HG03558 (cell line): ENCODE data around the gene ARHGAP10.

Experiments
- ATAC-seq: cut with Tn5 transposase; IDR thresholded peaks from one replicate; pipeline ENCODE4 v1.9.1; 2021; ENCODE audit warnings: moderate number of reproducible peaks; ENCODE audit not compliant: unreplicated experiment; ENCODE audit errors: extremely low read depth

ARHGAP10 gene

DNA sequence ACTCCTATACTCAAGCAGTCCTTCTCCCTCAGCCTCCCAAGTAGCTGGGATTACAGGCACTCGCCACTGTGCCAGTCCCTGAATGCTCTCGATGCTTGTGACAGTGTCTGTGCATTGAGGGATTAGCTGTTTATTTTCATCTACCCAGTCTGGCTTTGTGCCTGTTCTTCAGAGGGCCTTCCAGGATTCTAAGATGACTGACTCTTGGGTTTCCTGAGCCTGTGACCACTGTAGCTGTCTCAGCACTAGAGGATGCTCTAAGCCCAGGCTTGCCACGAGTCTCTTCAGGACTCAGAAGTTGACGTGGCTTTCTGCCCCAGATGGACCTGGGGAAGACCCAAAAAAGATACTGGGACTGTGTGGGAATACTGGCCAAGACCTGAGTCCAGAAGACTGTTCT is 201.4 kb downstream of the ARHGAP10 start:
- ATAC-seq: no peak

DNA sequence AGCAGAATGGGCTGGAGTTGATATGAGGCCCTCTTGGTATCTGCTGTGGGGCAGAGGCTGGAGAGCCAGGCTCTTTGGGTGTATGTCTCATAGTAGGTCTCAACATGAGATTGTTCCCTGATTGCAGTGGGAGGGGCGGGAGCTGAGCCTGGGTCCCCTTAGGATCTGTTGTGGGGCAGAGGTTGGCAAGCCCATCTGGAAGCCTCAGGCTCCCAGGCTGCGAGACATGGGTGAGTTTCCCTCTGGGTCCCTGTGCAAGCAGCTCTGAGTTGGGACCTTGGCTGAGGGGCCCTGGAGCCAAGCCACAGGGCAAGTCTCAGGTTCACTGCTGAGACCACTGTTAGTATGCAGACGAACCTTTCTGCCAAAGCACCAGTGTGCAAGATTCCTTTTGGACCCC is 201.9 kb downstream of the ARHGAP10 start:
- no peak for ATAC-seq

DNA sequence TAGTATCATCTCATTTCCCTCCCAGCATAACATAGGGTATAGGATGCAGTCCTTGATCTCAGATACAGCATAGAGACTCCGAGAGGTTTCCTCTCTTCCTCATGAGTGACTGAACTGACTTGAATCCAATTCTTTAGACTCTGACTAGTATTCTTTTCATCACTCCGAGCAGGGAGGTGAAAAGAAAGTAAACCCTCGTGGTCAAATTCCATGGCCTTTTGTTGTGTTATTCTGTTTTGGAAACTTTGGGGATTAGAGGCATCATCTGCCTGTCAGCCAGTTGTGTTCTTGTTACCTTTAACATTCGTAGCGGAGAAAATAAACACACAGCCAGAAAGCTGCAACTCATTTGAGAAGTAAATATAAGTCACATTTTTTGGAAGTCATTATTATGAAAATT is 206.6 kb downstream of the ARHGAP10 start:
- no peak for ATAC-seq

DNA sequence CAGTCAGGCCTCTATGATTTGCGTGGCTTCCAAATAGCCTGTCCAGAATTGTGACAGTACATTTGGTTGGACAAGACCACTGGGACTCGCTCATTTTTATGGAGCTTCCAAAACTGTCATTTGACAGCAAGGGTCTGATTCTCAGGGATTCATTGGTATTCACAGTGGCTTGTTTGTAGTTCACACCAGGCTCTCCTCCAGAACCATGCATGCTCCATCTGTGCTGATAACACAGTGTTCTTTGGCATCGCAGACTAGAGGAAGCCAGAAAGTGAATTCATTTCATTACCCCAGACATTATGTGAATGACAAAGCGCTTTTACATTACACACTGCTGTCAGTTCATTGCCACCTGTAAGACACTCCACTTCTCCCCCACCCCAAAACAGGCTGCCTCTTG is 208.3 kb downstream of the ARHGAP10 start:
- no peak for ATAC-seq

DNA sequence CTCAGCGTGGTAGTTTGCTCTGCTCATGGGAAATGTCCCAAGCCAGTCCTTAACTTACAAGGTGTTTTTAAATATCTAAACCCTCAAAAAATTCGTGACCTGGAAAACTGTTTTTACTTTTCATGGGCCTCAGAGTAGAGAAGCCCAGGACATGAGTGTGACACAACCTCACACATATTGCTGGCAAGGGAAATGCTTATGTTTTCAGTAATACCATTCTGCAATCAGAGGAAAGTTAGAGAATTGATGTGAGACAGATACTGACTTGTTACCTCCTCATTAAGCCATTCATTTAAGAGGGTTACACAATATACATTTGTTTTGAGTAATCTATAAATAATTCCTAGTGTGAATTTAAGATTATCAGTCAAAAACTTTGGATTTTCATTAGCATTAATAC is 209.5 kb downstream of the ARHGAP10 start:
- ATAC-seq: no peak

DNA sequence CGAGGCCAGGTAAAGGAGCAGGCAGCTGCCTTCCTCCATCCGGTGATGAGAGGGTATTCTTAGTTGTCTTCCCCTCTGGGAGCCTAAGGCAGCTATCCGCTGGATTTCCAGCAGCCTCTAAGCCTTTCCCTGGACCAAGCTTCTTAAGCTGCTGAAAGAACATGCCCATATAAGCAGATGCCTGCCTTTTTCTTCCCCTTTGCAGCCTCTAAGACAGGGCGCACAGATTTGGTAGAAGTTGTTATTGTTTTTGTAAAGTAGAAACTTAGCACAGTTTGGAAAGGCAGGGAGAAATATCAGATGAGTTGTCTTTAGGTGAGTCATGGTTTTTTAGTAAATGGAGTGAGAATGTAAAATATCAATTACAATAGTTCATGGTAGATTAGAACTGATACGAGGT is 210.8 kb downstream of the ARHGAP10 start:
- ATAC-seq: peak; percentile 22

DNA sequence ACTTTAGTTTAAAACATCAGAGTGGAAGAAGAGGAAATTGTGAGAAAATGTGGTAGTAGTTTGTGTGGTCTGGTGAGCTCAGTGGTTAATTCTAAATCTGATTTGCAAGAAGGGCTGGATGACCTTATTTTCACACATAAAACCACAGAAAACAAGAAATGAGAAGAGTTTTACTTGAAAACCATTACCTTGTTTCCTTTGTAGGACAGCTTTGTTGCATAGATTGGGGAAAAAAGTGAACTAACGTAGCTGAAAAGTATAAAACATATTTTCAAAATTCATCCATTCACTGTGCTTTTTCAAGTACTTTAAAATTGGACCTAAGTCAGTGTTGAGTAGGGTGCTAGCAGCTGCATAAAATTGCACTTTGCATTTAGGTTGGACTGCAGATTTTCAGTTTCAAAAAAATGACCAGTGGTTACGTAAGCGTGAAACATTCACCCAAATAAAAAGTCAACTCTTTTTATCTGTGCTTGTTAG is 211.3 kb downstream of the ARHGAP10 start:
- ATAC-seq: peak; percentile 87

DNA sequence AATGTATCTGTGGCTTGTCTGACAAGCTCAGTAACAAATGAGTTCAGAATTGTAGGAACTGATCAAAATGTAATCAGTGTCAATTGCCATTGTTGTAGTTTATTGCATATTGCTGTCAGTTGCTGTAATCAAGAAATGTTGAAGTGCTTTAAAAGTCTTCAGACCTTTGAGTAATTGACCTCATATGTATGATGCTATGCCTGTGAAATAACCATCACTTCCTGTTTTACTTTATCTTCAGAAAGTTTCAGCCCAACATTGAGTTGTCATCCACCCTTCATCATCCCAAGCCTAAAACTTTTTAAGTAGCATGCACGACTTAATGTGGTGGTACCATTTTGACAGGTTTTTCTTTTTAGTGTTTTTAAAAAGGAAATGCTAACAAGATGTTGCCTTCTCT is 212.4 kb downstream of the ARHGAP10 start:
- no peak for ATAC-seq

DNA sequence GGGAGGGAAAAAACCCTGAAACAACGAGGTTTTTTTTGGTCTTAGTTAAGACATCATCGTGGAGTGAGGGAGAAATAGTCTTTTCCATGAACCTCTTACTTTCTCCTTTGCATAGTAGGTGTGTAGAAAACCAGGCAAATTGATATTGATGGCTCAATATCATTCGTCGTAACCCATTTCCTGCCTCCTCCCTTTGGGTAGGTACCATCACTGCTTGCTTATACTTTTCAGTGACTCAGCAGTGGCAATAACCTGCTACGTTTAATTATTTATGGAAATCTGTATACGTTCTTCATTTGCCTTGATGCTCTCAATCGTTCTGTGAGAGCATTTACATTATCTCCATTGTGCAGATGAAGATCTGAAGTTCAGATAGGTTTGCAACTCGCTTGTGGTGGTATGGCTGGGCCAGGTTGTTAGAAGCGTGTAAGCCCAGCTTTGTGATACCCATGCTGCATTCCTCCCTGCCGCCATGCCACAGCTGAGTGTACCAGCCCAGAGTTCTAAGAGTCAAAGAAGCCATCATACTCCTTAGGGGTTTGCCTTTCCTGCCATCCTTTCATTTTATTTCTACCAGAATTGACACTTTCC is 212.9 kb downstream of the ARHGAP10 start:
- no peak for ATAC-seq

DNA sequence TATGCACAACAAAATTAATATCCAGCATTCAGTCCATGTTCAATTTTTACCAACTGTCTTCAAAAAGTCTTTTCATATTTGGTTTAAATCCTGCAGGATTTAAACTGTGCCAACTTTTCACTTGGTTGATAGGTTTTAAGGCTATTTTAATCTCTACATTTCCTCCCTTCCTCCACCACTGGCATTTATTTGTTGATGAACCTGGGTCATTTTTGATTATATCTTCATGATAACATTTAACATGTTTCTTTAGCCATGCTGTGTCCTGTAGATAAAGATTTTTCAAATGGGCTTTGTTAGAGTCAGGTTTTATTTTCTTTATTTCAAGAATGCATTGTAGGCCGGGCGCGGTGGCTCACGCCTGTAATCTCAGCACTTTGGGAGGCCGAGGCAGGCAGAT is 216.4 kb downstream of the ARHGAP10 start:
- ATAC-seq: no peak

DNA sequence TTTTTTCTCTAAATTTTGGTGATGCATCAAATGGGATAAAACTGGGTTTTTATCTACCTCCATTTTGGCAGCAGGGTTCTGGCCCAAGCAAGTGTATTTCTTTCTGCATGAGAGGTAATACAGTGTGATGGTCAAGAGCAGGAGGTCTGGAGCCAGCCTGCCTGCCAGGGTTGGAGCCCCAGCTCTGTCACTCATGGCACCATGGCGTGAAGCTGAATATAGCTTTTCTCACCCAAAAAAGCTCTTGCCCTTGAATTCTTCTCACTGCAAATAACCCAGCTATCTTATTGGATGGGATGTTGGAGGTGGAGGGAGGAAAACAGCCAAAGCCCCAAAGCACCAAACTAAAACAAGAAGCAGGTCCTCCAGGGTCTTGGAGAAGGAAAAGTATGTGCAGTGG is 218.4 kb downstream of the ARHGAP10 start:
- ATAC-seq: no peak

DNA sequence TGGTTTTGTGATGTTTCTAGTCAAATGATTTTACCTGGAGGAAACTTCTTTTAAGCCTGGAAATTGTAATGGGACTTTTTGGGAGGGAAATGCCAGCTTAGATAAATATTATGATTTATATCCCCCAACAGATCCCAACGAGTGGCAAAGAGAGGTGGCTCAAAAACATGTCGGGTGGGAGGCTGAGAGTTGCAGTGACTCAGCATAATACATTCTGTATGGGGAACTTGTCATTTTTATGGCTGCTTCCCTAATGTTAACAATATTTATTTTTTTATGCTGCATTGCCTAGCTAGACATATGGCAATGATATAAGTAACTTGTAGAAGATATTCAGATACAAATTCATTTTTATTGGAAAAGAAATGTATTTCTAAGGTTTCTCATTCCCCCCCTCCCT is 219.0 kb downstream of the ARHGAP10 start:
- no peak for ATAC-seq

DNA sequence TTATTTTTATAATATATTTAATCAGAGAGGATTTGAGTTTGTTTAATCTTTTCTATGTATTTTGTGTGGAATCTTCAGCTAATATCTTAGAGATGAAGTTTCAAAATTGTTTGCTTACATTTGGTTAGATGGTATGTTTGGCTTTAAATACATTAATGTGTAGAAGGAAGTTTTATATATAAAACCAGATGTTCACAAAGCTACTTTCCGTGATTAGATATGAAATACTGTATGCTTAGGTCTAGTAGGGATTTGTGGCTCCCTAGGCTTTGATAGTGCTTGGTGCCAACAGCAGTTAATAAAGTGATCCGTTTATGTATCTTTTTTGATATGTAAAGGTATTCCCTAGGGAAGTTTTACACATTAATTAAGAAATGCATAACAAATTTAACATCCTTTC is 223.0 kb downstream of the ARHGAP10 start:
- no peak for ATAC-seq

DNA sequence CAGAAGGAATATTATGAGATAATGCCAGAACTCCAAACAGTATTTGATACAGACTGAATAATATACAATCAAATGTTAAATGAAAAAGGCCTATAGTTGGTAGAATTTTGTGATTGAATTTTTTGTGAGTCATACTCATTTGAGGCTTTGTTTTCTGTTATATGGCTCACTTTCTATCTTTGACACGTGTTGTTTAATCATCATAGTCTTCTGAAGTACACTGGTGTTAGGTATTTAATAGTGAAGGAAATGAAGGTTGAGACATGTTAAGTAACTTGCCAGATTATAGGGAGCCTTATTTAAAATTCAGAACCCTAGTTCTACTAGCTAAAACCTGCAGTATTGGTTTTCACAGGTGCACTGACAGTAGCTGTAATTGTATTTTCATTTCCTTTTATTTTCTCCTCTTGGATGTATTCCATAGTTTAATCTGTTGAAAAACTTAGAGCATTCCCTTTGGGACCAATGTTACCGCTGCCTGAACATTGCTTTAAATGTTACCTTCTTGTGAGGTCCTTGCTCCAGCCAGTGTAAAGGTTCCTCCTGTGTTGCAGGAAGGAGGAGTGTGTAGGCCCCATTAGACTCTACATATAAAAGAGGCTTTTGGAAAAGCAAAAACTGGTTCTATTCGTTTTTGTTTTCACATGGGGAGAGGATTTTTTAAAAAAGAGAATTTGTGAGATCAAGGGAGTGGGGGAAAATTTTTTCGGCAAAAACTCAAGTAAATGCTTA is 224.1 kb downstream of the ARHGAP10 start:
- no peak for ATAC-seq

DNA sequence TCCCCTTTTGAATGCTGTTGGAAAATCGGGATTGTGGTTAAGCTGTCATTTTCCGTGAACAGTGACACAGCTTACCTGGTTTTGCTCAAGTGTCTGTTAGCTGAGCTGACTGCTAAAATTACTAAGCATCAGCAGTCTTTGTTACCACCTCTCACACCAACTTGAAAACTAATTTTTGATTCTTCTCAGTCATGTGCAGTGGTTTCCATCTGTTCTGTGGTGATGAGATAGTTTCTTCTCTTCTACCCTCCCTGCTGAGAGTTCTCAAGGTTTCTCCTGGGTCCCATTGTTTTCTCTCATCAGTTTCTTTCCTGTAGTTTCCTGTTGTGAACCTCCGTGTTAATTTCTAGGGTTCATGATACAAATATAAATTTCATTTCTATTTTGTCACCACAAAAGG is 225.6 kb downstream of the ARHGAP10 start:
- ATAC-seq: no peak

DNA sequence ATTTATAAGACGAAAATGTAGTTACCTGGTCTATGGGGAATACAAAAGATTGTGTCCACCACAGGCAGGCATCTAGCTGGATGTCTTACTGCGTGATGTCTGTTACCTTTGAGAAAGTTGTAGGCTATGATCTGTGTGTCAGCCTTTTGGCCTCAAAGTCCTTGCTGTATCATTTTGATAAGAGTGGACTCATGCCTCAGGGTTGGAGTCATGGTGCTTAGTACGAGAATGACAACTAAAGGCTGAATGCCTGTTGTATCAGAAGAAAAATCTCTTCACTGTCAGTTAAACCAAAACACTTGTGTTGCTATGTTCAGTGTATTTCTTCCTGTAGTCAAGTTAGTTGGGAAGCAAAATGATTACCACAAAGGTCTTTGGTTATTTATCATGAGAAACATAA is 226.2 kb downstream of the ARHGAP10 start:
- no peak for ATAC-seq

DNA sequence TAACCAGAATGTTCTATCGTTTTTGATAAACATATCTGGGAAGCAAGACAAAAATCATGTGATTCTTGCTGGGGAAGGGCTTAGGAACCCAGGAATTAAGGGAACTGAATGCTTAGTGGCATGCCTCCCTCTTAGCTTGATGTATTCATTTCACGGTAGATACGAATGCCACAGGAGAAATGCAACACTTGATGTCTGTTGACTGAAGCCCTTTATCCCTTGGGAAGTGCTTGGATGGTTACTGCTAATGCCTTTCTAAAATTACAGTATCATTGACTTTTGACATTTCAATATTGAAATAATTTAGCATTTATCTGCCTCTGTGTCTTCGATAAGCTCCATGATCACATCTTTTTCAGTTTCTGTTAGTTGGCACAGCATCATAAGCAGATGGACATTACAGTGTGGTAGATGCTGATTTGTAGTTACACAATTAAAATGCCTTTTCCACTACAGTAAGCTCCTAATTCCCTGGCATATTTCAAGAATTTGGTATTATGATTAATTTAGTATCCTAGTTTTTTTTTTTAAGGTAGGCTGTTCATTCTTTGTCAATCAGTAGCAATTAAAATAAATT is 226.7 kb downstream of the ARHGAP10 start:
- no peak for ATAC-seq

DNA sequence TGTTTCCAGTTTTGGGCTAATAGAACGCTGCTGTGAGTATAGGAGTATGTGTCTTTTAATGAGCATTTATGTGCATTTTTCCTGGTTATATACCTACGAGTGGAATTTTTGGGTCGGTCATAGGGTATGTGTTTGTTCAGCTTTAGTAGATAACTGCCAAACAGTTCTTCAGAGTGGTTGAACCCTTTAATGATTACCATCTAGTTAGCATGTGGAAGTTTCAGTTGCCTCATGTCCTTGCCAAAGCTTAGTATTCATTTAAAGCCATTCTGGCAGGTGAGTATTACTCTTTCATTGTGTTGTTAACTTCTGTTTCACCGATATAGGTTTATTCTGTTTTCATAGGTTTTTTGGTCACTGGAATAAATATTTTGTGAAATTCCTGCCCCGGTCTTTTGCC is 229.1 kb downstream of the ARHGAP10 start:
- peak; percentile 83 for ATAC-seq

DNA sequence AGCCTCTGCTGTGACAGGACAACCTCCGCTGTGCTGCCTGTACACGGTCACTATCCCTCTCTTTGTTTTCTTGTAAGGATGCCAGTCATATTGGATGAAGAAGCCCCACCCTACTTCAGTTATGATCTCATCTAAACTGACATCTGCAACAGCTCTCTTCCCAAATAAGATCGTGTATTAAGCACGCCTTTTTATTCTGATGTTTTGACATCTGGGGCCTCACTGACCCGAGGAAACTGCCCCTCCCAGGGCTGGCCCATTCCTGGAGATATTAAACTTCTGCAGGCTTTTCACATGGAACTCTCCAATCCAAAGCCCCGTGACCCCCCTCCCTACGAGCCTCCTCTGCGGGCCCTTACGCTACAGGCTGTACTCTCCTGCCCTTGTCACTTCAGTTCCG is 232.0 kb downstream of the ARHGAP10 start:
- ATAC-seq: no peak

DNA sequence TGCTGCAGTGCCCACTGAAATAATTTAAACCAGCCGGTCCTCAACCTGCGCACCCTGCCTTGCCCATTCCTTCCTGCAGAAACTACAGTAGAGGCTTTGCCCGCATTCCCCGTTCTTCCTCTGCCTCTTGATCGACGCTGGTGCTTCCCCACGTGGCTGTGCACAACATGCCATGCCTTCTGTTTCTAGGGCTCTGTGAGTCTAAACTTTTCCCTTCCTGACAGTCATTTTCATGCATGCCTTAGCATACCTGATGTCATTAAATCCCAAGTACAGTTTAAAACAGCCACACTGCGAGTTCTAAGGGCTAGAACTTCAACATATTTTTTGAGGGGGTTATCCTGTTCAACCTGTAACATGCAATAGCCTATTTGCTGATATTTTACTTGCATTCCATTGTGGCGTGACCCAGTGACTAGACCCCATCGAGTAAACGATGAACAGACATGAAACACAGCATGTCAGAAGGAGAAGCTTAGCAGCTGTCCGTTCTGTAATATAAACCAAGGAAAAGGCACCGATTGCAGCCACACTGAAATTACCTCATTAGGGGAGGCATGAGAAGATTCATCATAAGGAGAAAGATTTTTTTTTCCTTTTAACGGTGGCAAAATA is 232.5 kb downstream of the ARHGAP10 start:
- ATAC-seq: no peak

DNA sequence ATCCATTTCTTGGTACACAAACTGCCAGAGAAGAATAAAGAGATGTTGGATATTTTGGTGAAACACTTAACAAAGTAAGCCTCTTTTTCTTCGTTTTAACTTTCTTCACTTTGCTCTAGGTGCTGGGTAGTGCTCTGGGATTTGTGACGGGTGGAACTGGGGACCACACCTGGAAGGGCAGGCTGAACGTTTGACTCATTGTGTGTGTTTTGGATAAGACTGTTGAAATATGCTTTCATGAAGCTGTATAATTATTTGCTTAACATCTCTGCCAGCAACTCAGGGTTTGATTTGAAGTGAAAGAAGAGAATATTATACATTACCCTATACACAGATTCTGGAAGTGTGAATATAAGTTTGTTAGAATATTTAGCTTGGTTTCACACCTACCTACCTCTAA is 233.2 kb downstream of the ARHGAP10 start:
- ATAC-seq: no peak
